Testis (tissue), 3 donors: ENCODE results near the gene LAX1. TPM values are rescaled to one million over a fixed set of nuclear protein-coding genes. Genes with fewer than 3 reads are reported as not detected.

Experiments used
- DNase-seq: peaks from one replicate; pipeline ENCODE4 v3.0.0-alpha.2; 2019
- H3K27ac ChIP-seq, 2 donors: fragments of 200-600 bp; sonication (generic); one replicate each; pipeline ENCODE4 v1.5.1; 2019
- H3K27me3 ChIP-seq: fragments of 200-600 bp; sonication (generic); one replicate; pipeline ENCODE4 v1.5.1; 2019
- H3K36me3 ChIP-seq: fragments of 200-600 bp; sonication (generic); one replicate; pipeline ENCODE4 v1.5.1; 2017; ENCODE audit warnings: low read depth; ENCODE audit errors: missing control alignments
- H3K4me1 ChIP-seq: fragments of 200-600 bp; sonication (generic); one replicate; pipeline ENCODE4 v1.5.1; 2019
- H3K4me3 ChIP-seq, 2 donors: fragments of 200-600 bp; sonication (generic); one replicate each; pipeline ENCODE4 v1.5.1; 2017 to 2019
- H3K9me3 ChIP-seq: fragments of 200-600 bp; sonication (generic); one replicate; pipeline ENCODE4 v1.5.1; 2017
- CTCF ChIP-seq, 3 experiments: fragments of 450-650 bp in 2 of 3; fragments of 200-600 bp in 1 of 3; sonication (generic) in 1 of 3; IDR thresholded peaks; one replicate each; pipeline ENCODE4 v1.5.1; 2016 to 2019; ENCODE audit warnings: antibody characterized with exemption in 3 of 3, mild to moderate bottlenecking in 2 of 3, moderate library complexity in 1 of 3
- POLR2A ChIP-seq: fragments of 450-650 bp; IDR thresholded peaks from one replicate; pipeline ENCODE4 v1.6.1; 2017; ENCODE audit warnings: antibody characterized with exemption, mild to moderate bottlenecking, moderate library complexity
- WGBS, 2 donors: methylation state at CpG; one replicate each; pipeline ENCODE4 v1.1.5; 2018; 5-methylcytosine and 5-hydroxymethylcytosine counted together
- intact Hi-C: fragments of 100-400 bp; cut with DNase I; formaldehyde crosslinking; loops from one replicate; pipeline ENCODE4 v1.15.1; 2023; ENCODE audit warnings: low total_unique reads
- polyA plus RNA-seq: library from polyadenylated mRNA; stranded (reverse); fragments of 350-450 nt; fragmentation: Illumina TruSeq; extraction: RNeasy Lipid Tissue Mini Kit (QIAGEN cat#74804); gene quantifications from one replicate; pipeline ENCODE4 v1.2.3, GENCODE V29; 2014; ENCODE audit warnings: low read depth, low replicate concordance; ENCODE audit not compliant: insufficient read depth
- total RNA-seq, 2 donors: library from RNA; depleted of rRNA; stranded (reverse); fragments of >200 nt; gene quantifications; one replicate each; pipeline ENCODE4 v1.2.3, GENCODE V29; 2016

The LAX1 gene
- total and polyA plus RNA-seq, 3 donors from 2014 or later, result 0.26 to 0.37 TPM; not detected in 1

- Histone ChIP-seq H3K36me3 (no peaks in the 10 kb centered on the region), H3K27me3 (no peaks in the 10 kb centered on the region), H3K27ac (no peak overlapping the region), H3K4me1 (no peaks in the 10 kb centered on the region), H3K4me3 (no peak overlapping the region), H3K9me3 (no peaks in the 10 kb centered on the region)
- TF ChIP-seq POLR2A (no peak), CTCF (IDR thresholded peaks at IDR 0.05) (no peak)
- 87 to 88% methylated on average over 3 of the region's 3 CpGs for WGBS, 2 donors
- no peak for DNase-seq
- intact Hi-C loops, result no loop called here
Observed at GRCh38 chr1:203777596-203777995, 12.6 kb downstream of the LAX1 start.

GRCh38 chr1:203778146-203778545 lies 13.2 kb downstream of the LAX1 start:
- no peak overlapping the region for H3K4me3 ChIP-seq
- intact Hi-C loops, result no loop called here
- no peaks in the 10 kb centered on the region for H3K27me3 ChIP-seq
- H3K4me1 ChIP-seq, result no peaks in the 10 kb centered on the region
- H3K36me3 ChIP-seq, result no peaks in the 10 kb centered on the region
- TF ChIP-seq POLR2A (no peak), CTCF (IDR thresholded peaks at IDR 0.05) (no peak)
- no peaks in the 10 kb centered on the region for H3K9me3 ChIP-seq
- WGBS, 2 donors, result 76 to 80% methylated on average over 3 of the region's 3 CpGs
- DNase-seq, result no peak
- H3K27ac ChIP-seq, result no peak overlapping the region

GRCh38 chr1:203778789-203779188 lies 13.8 kb downstream of the LAX1 start:
- no peaks in the 10 kb centered on the region for H3K36me3 ChIP-seq
- H3K27ac ChIP-seq, result no peak overlapping the region
- intact Hi-C loops, result no loop called here
- H3K9me3 ChIP-seq, result no peaks in the 10 kb centered on the region
- H3K4me3 ChIP-seq, result no peak overlapping the region
- WGBS, 2 donors, result 80 to 89% methylated on average over 4 of the region's 4 CpGs
- no peak for TF ChIP-seq CTCF (IDR thresholded peaks at IDR 0.05)
- TF ChIP-seq POLR2A, result no peak
- H3K4me1 ChIP-seq, result no peaks in the 10 kb centered on the region
- H3K27me3 ChIP-seq, result no peaks in the 10 kb centered on the region
- no peak for DNase-seq

GRCh38 chr1:203781962-203782361 lies 17.0 kb downstream of the LAX1 start:
- Histone ChIP-seq H3K36me3 (no peaks in the 10 kb centered on the region), H3K4me1 (no peaks in the 10 kb centered on the region)
- WGBS, 2 donors, result 92% methylated on average over 7 of the region's 7 CpGs

More at GRCh38 chr1:203781962-203782361, 17.0 kb downstream of the LAX1 start:
- H3K4me3 ChIP-seq, result no peak overlapping the region
- no peaks in the 10 kb centered on the region for H3K27me3 ChIP-seq
- no peaks in the 10 kb centered on the region for H3K9me3 ChIP-seq
- TF ChIP-seq POLR2A (no peak), CTCF (IDR thresholded peaks at IDR 0.05) (no peak)
- no peak for DNase-seq
- H3K27ac ChIP-seq, result no peak overlapping the region
- intact Hi-C loops, result no loop called here
